Tibial artery (tissue), 4 donors: Measurements from ENCODE around the gene ENTPD8.
"Not testable (repeated sequence)": the region's sequence is repeated elsewhere in the genome, so short reads cannot be mapped to it uniquely, and the experiment has no call there.

ENCODE experiments used
- DNase-seq, 2 donors: peaks; one replicate each; pipeline ENCODE4 v3.0.0-alpha.2; 2019
- H3K27ac ChIP-seq, 2 donors: fragments of 200-600 bp; sonication (generic) in 1 of 2; 1 replicate in 1 of 2; 2 replicates in 1 of 2; pipeline ENCODE4 v1.5.1; 2018 to 2019; ENCODE audit warnings: mild to moderate bottlenecking in 1 of 2
- H3K27me3 ChIP-seq, 2 donors: fragments of 200-600 bp; sonication (generic) in 1 of 2; one replicate each; pipeline versions ENCODE4 v1.5.1 to v1.6.0; 2016 to 2019
- H3K36me3 ChIP-seq, 3 donors: fragments of 200-600 bp; sonication (generic) in 2 of 3; one replicate each; pipeline ENCODE4 v1.5.1; 2016 to 2019; ENCODE audit warnings: mild to moderate bottlenecking in 2 of 3
- H3K4me1 ChIP-seq, 4 donors: fragments of 200-600 bp; sonication (generic) in 2 of 4; 1 replicate in 3 of 4; 2 replicates in 1 of 4; pipeline ENCODE4 v1.5.1; 2016 to 2019
- H3K4me3 ChIP-seq, 2 donors: fragments of 200-600 bp; sonication (generic) in 1 of 2; 1 replicate in 1 of 2; 2 replicates in 1 of 2; pipeline ENCODE4 v1.5.1; 2018 to 2019; ENCODE audit warnings: mild to moderate bottlenecking in 2 of 2
- H3K9me3 ChIP-seq, 3 donors: fragments of 200-600 bp; sonication (generic) in 1 of 3; one replicate each; pipeline ENCODE4 v1.5.1; 2016 to 2019
- intact Hi-C: fragments of 100-400 bp; cut with DNase I; formaldehyde crosslinking; loops from one replicate; pipeline ENCODE4 v1.15.0; 2023; ENCODE audit warnings: low total_unique reads
- TF ChIP-seq, protein P1 (sequence below), 2 experiments: fragments of 200-600 bp in 1 of 2; fragments of 450-650 bp in 1 of 2; IDR thresholded peaks; one replicate each; pipeline ENCODE4 v1.5.1; 2017 to 2019; ENCODE audit warnings: antibody characterized with exemption in 2 of 2, mild to moderate bottlenecking in 1 of 2, moderate library complexity in 1 of 2

The ENTPD8 gene

DNA sequence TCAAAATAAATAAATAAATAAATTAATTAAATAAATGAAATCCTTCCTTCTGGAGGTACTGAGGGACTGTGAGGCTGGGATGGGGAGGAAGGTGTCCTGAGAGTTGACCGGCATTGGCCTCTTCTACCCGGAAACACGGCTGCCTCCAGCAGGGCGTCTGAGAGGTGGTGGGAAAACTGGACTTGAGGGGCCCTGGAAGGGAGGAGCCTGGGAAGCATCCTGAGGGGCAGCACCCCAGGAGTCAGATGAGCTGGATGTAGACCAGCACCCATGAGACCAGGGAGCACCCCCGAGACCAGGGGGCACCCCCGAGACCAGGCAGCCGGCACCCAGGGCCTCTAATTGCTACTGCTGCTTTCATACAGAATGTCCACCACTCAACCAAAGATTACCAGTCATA lies 26.7 kb upstream of the ENTPD8 start:
- Histone ChIP-seq H3K36me3 (peaks cover 0 to 25% (median 0%) of the 10 kb centered on the region in 3 donors), H3K27me3 (no peaks in the 10 kb centered on the region), H3K4me1 (no peaks in the 10 kb centered on the region), H3K27ac (no peak overlapping the region), H3K9me3 (no peaks in the 10 kb centered on the region), H3K4me3 (no peak overlapping the region)
- intact Hi-C loops = loop anchor here (10.0 kb wide), 1 partner anchor 67 kb away; no protein-coding TSS in a partner anchor
- TF ChIP-seq, protein P1, sequence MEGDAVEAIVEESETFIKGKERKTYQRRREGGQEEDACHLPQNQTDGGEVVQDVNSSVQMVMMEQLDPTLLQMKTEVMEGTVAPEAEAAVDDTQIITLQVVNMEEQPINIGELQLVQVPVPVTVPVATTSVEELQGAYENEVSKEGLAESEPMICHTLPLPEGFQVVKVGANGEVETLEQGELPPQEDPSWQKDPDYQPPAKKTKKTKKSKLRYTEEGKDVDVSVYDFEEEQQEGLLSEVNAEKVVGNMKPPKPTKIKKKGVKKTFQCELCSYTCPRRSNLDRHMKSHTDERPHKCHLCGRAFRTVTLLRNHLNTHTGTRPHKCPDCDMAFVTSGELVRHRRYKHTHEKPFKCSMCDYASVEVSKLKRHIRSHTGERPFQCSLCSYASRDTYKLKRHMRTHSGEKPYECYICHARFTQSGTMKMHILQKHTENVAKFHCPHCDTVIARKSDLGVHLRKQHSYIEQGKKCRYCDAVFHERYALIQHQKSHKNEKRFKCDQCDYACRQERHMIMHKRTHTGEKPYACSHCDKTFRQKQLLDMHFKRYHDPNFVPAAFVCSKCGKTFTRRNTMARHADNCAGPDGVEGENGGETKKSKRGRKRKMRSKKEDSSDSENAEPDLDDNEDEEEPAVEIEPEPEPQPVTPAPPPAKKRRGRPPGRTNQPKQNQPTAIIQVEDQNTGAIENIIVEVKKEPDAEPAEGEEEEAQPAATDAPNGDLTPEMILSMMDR (IDR thresholded peaks at IDR 0.05) = no peak
- DNase-seq = peak in 1 of 2 donors; percentile 56

DNA sequence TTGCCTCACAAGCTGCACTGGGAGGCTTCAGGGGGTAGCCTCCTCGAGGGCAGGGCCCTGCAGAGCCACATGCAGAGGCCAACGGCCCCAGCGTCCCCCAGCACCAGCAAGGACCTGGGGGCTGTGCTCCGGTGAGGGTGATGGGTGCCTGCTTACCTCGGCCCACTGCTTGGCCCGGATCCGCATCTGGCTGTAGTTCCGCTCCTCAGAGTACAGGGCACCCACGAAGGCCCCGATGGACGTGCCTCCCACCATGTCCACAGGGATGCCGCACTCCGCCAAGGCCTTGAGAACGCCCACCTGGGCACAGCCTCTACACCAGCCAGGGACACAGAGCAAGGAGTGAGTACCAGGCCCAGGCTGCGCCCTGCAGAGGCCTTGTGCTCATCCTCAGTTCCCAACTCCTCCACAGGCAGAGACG lies 26.0 kb upstream of the ENTPD8 start:
- H3K36me3 ChIP-seq = peaks cover 0 to 27% (median 0%) of the 10 kb centered on the region in 3 donors
- intact Hi-C loops = loop anchor here (10.0 kb wide), 1 partner anchor 68 kb away; no protein-coding TSS in a partner anchor
- H3K27me3 ChIP-seq = no peaks in the 10 kb centered on the region
- peak in 1 of 2 donors; percentile 54 for DNase-seq
- no peaks in the 10 kb centered on the region for H3K9me3 ChIP-seq
- H3K4me1 ChIP-seq = no peaks in the 10 kb centered on the region
- no peak overlapping the region for H3K27ac ChIP-seq
- H3K4me3 ChIP-seq = no peak overlapping the region
- TF ChIP-seq, protein P1 (IDR thresholded peaks at IDR 0.05) = no peak

DNA sequence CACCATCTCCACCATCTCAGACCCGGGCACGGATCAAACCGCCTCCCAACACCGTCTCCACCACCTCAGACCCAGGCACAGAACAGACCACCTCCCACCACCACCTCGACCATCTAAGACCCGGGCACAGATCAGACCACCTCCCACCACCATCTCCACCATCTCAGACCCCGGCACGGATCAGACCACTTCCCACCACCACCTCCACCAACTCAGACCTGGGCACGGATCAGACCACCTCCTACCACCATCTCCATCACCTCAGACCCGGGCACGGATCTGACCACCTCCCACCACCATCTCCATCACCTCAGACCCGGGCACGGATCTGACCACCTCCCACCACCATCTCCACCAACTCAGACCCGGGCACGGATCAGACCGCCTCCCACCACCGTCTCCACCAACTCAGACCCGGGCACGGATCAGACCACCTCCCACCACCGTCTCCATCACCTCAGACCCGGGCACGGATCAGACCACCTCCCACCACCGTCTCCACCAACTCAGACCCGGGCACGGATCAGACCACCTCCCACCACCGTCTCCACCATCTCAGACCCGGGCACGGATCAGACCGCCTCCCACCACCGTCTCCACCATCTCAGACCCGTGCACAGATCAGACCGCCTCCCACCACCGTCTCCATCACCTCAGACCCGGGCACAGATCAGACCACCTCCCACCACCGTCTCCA lies 25.4 kb upstream of the ENTPD8 start:
- H3K27ac ChIP-seq, H3K27me3 ChIP-seq, H3K9me3 ChIP-seq, H3K4me3 ChIP-seq, H3K4me1 ChIP-seq: not testable (repeated sequence)
- DNase-seq = peak in 1 of 2 donors; percentile 53
- intact Hi-C loops = loop anchor here (10.0 kb wide), 1 partner anchor 68 kb away; no protein-coding TSS in a partner anchor
- peaks cover 0 to 34% (median 0%) of the 10 kb centered on the region in 3 donors for H3K36me3 ChIP-seq

DNA sequence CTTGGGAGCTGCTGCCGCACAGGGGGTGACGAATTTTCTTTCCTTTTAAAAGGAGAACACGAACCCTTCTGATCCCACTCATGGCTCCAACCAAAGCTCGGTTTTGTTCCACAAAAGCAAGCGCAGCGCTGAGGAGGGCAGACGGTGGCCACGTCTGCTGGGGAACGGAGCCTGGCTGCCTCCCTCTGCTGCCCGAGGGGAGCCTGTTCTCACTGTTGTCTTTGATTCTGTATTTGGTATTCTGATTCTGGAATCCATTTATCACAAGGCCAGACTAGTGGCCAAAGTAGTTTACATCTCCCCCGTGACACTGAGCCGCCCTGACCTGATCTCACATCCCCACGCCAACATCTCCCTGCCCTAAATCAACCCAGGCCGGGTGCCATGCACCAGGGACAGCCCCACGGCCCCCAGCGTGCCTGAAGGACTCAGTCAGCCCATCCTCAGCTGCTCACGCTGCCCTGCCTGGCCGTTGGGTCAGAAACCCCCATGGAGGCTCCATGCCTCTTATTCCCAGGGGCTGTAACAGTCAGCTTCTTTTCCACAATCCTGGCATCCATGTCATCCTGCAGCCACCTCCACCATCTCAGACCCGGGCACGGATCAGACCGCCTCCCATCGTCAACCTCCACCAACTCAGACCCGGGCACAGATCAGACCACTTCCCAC lies 24.7 kb upstream of the ENTPD8 start:
- Histone ChIP-seq H3K4me3 (no peak overlapping the region), H3K27me3 (no peaks in the 10 kb centered on the region), H3K36me3 (peaks cover 0 to 41% (median 0%) of the 10 kb centered on the region in 3 donors), H3K9me3 (no peaks in the 10 kb centered on the region), H3K27ac (no peak overlapping the region), H3K4me1 (no peaks in the 10 kb centered on the region)
- peak in 1 of 2 donors; percentile 48 for DNase-seq
- TF ChIP-seq, protein P1 (IDR thresholded peaks at IDR 0.05) = no peak
- intact Hi-C loops = loop anchor here (10.0 kb wide), 1 partner anchor 69 kb away; no protein-coding TSS in a partner anchor

DNA sequence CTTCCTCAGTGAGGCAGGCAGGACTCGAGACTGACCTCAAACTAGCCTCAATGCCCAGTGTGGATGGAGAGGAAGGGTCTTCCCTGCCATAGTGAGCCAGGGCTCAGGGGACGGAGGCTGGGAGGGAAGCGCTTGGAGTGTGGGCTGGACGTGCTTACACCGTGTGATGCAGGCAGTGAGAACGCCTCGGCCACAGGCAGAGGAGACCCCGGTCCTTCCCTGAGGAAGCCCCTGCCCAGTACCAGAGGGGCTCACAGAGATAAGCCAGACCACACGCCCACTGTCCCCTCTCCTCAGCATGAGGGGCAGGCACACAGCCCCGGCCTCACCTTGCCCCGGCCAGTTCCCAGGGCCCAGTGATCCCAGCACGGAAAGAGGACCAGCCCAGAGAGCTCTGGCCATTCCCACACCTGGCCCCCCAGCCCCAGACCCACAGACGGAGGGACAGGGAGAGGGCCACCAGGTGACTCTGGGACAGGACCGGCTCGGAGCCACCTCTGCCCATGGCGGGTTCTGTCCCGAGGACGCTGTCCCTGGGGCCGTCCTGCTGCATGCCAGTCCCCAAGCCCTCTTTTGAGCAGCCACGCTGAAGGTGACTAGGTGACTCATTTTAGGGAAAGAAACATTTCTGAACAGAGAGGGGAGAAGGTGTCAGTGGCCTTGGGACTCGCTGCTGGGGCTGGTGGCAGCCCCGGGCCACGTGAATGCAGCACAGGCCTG lies 24.0 kb upstream of the ENTPD8 start:
- Histone ChIP-seq H3K36me3 (peaks cover 0 to 41% (median 0%) of the 10 kb centered on the region in 3 donors), H3K27ac (no peak overlapping the region), H3K27me3 (no peaks in the 10 kb centered on the region), H3K9me3 (no peaks in the 10 kb centered on the region), H3K4me1 (peaks cover 0 to 2% (median under 1%) of the 10 kb centered on the region in 4 donors), H3K4me3 (no peak overlapping the region)
- DNase-seq = peak in 1 of 2 donors; percentile 62
- intact Hi-C loops = loop anchor here (10.0 kb wide), 1 partner anchor 70 kb away; no protein-coding TSS in a partner anchor
- TF ChIP-seq, protein P1 (IDR thresholded peaks at IDR 0.05) = no peak
